ENCODE measurements around the gene TDRD9.

DNA sequence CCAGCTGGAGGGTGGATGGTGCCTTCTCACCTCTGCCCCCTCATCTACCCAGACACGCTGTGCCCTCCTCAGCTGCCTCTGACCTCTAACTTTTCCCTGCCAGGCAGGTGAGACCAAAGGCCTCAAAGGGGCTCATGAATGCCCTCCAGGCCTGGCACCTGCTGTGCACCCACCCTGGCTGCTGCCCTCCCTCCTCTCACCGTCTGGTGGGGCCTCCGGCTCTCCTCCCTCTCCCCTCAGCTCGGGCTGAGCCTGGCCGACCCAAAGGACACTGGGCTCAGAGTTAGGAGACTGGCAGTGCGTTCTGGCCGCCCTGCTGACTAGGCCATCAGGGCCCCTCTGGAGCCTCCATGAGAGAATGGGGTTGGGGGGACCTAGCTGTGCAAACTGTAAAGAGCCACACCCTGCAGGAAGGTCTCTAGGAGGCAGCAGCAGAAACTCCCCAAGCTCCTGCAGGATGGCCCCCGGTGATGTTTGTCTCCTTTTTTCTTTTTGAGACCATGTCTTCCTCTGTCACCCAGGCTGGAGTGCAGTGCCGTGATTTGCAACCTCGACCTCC lies 40.6 kb upstream of the TDRD9 start:
- TF ChIP-seq, protein P1, sequence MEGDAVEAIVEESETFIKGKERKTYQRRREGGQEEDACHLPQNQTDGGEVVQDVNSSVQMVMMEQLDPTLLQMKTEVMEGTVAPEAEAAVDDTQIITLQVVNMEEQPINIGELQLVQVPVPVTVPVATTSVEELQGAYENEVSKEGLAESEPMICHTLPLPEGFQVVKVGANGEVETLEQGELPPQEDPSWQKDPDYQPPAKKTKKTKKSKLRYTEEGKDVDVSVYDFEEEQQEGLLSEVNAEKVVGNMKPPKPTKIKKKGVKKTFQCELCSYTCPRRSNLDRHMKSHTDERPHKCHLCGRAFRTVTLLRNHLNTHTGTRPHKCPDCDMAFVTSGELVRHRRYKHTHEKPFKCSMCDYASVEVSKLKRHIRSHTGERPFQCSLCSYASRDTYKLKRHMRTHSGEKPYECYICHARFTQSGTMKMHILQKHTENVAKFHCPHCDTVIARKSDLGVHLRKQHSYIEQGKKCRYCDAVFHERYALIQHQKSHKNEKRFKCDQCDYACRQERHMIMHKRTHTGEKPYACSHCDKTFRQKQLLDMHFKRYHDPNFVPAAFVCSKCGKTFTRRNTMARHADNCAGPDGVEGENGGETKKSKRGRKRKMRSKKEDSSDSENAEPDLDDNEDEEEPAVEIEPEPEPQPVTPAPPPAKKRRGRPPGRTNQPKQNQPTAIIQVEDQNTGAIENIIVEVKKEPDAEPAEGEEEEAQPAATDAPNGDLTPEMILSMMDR (IDR thresholded peaks at IDR 0.05; ENCODE audit: insufficient read depth, low read depth, low read length) = no peak
- TF ChIP-seq EZH2 (IDR thresholded peaks at IDR 0.05; ENCODE audit: insufficient read depth, low read length) = no peak
